ENCODE data around the gene EHBP1L1. TPM values are rescaled to one million over a fixed set of nuclear protein-coding genes. Genes with fewer than 3 reads are reported as not detected.

Gene EHBP1L1
- total and polyA plus RNA-seq, 4 donors = 1.1 to 120 (median 10.0) TPM

GRCh38 chr11:65629579-65629978, 53.7 kb downstream of the EHBP1L1 start:
- Histone ChIP-seq H3K4me3 (ENCODE audit: low read depth in 1 of 3, low read length in 3 of 3) (no peak overlapping the region), H3K36me3 (ENCODE audit: control insufficient read depth in 4 of 4, insufficient read depth in 3 of 4, low read depth in 1 of 4, low read length in 3 of 4) (peaks cover 17 to 70% (median 21%) of the 10 kb centered on the region in 4 donors), H3K4me1 (ENCODE audit: control insufficient read depth in 4 of 4, insufficient read depth in 4 of 4, low read length in 3 of 4) (peaks cover 0 to 16% (median 9%) of the 10 kb centered on the region in 4 donors), H3K27ac (ENCODE audit: low read depth in 1 of 2, low read length in 2 of 2) (no peak overlapping the region), H3K9ac (ENCODE audit: low read depth in 1 of 2, low read length in 2 of 2) (no peak overlapping the region), H3K27me3 (ENCODE audit: control insufficient read depth in 4 of 4, insufficient read depth in 4 of 4, low read length in 3 of 4) (no peaks in the 10 kb centered on the region), H3K9me3 (ENCODE audit: control insufficient read depth in 4 of 4, low read length in 3 of 4) (no peaks in the 10 kb centered on the region)
- TF ChIP-seq FOXA2 (IDR thresholded peaks at IDR 0.05) (no peak), EGR1 (IDR thresholded peaks at IDR 0.05; ENCODE audit: low read depth in 2 of 2) (no peak), GABPA (IDR thresholded peaks at IDR 0.05 in 1 of 2, conservative IDR thresholded peaks at IDR 0.05 in 1 of 2) (no peak), NR2F2 (IDR thresholded peaks at IDR 0.05) (no peak), HNF4G (IDR thresholded peaks at IDR 0.05) (no peak), ATF3 (IDR thresholded peaks at IDR 0.05) (no peak), MAX (IDR thresholded peaks at IDR 0.05) (no peak), YY1 (IDR thresholded peaks at IDR 0.05) (no peak), CTCF (IDR thresholded peaks at IDR 0.05; ENCODE audit: low read depth, low read length, missing input control) (no peak), TAF1 (conservative IDR thresholded peaks at IDR 0.05) (no peak), SP1 (IDR thresholded peaks at IDR 0.05) (no peak), HNF4A (conservative IDR thresholded peaks at IDR 0.05) (no peak), ZBTB33 (IDR thresholded peaks at IDR 0.05) (no peak)
- WGBS = 98% methylated on average over 14 of the region's 14 CpGs
- no peak for DNase-seq (ENCODE audit: low spot score)

GRCh38 chr11:65630215-65630614, 54.4 kb downstream of the EHBP1L1 start:
- Histone ChIP-seq H3K4me3 (ENCODE audit: low read depth in 1 of 3, low read length in 3 of 3) (no peak overlapping the region), H3K9me3 (ENCODE audit: control insufficient read depth in 4 of 4, low read length in 3 of 4) (no peaks in the 10 kb centered on the region), H3K36me3 (ENCODE audit: control insufficient read depth in 4 of 4, insufficient read depth in 3 of 4, low read depth in 1 of 4, low read length in 3 of 4) (peaks cover 17 to 70% (median 20%) of the 10 kb centered on the region in 4 donors), H3K27me3 (ENCODE audit: control insufficient read depth in 4 of 4, insufficient read depth in 4 of 4, low read length in 3 of 4) (no peaks in the 10 kb centered on the region), H3K27ac (ENCODE audit: low read depth in 1 of 2, low read length in 2 of 2) (no peak overlapping the region), H3K9ac (ENCODE audit: low read depth in 1 of 2, low read length in 2 of 2) (no peak overlapping the region), H3K4me1 (ENCODE audit: control insufficient read depth in 4 of 4, insufficient read depth in 4 of 4, low read length in 3 of 4) (peaks cover 0 to 16% (median 9%) of the 10 kb centered on the region in 4 donors)
- no peak for DNase-seq (ENCODE audit: low spot score)
- WGBS = 92% methylated on average over 11 of the region's 11 CpGs
- TF ChIP-seq FOXA2 (IDR thresholded peaks at IDR 0.05) (no peak), RXRA (IDR thresholded peaks at IDR 0.05) (no peak), REST (IDR thresholded peaks at IDR 0.05) (no peak), SP1 (IDR thresholded peaks at IDR 0.05) (no peak), FOXA1 (IDR thresholded peaks at IDR 0.05) (no peak), CTCF (IDR thresholded peaks at IDR 0.05; ENCODE audit: low read depth, low read length, missing input control) (no peak), RAD21 (IDR thresholded peaks at IDR 0.05) (no peak)

Measured in liver (tissue), 9 donors.